Measurements from ENCODE around the gene OPRPN. TPM values are rescaled to one million over a fixed set of nuclear protein-coding genes. Genes with fewer than 3 reads are reported as not detected.

Gene OPRPN
- total RNA-seq, 1 donor from 2014 or later: not detected

GRCh38 chr4:70449220-70449619 lies 51.5 kb downstream of the OPRPN start:
- no peak overlapping the region for H3K4me3 ChIP-seq (ENCODE audit: low read depth, low read length)
- DNase-seq (ENCODE audit: low read depth): no peak
- TF ChIP-seq CTCF (conservative IDR thresholded peaks at IDR 0.05; ENCODE audit: low read depth, low read length): no peak

- no peak for DNase-seq (ENCODE audit: low read depth)
- no peak overlapping the region for H3K4me3 ChIP-seq (ENCODE audit: low read depth, low read length)
- no peak for TF ChIP-seq CTCF (conservative IDR thresholded peaks at IDR 0.05; ENCODE audit: low read depth, low read length)
Measured at GRCh38 chr4:70452946-70453345, 55.2 kb downstream of the OPRPN start.

Other genes with a start within 250 kb of the OPRPN start
- not detected in 2 replicates for gene PRR27, start 243.7 kb upstream of the OPRPN start, total RNA-seq
- not detected in 2 replicates for gene ODAM, start 202.2 kb upstream of the OPRPN start, total RNA-seq
- gene FDCSP, start 171.8 kb upstream of the OPRPN start, total RNA-seq: not detected in 2 replicates
- not detected in 2 replicates for gene CSN3, start 155.3 kb upstream of the OPRPN start, total RNA-seq
- not detected in 2 replicates for gene CABS1, start 63.0 kb upstream of the OPRPN start, total RNA-seq
- gene SMR3A, start 37.2 kb upstream of the OPRPN start, total RNA-seq: not detected in 2 replicates
- not detected in 2 replicates for gene SMR3B, start 14.8 kb upstream of the OPRPN start, total RNA-seq
- not detected in 2 replicates for gene MUC7, start 74.3 kb downstream of the OPRPN start, total RNA-seq
- gene AMTN, start 120.6 kb downstream of the OPRPN start, total RNA-seq: not detected in 2 replicates
- gene AMBN, start 194.3 kb downstream of the OPRPN start, total RNA-seq: not detected in 2 replicates
- 0.14 and 0.23 TPM in 2 replicates for gene ENAM, start 230.8 kb downstream of the OPRPN start, total RNA-seq

Data from epithelial cell of proximal tubule (primary cell).